GM08714 (cell line): ENCODE results near the gene EML2.
A peak's percentile ranks its signal among the peaks of the same experiment; 100 is the strongest.
"Not testable (repeated sequence)": the region's sequence is repeated elsewhere in the genome, so short reads cannot be mapped to it uniquely, and the experiment has no call there.

Experiments
- H3K4me3 ChIP-seq: fragments of 200-500 bp; sonication (Bioruptor generic); 2 replicates; pipeline ENCODE4 v1.5.1; 2014; ENCODE audit warnings: mild to moderate bottlenecking, low read length, inconsistent platforms
- ZNF274 ChIP-seq: IDR thresholded peaks from 2 replicates; pipeline ENCODE4 v1.6.1; 2012; ENCODE audit warnings: mild to moderate bottlenecking, low read depth, low read length

EML2 gene

GRCh38 chr19:45638930-45639729, at the start of gene EML2:
Gene EML2, minus strand, starts transcription at chr19:45639397. Its CDS starts 21 bp downstream, at chr19:45639376.
- peak within 1 kb of the TSS; percentile 73 for H3K4me3 ChIP-seq
- no peak for TF ChIP-seq ZNF274

- no peak for TF ChIP-seq ZNF274
- H3K4me3 ChIP-seq = no peak overlapping the region
Measured at GRCh38 chr19:45687599-45687998, 48.4 kb upstream of the EML2 start.

GRCh38 chr19:45685045-45685444, 45.8 kb upstream of the EML2 start:
- not testable (repeated sequence) for H3K4me3 ChIP-seq

- no peak overlapping the region for H3K4me3 ChIP-seq
- TF ChIP-seq ZNF274 = no peak
Measured at GRCh38 chr19:45682908-45683307, 43.7 kb upstream of the EML2 start.

GRCh38 chr19:45682117-45682516, 42.9 kb upstream of the EML2 start:
- H3K4me3 ChIP-seq = no peak overlapping the region
- TF ChIP-seq ZNF274 = no peak

GRCh38 chr19:45681391-45682015, 42.3 kb upstream of the EML2 start:
- TF ChIP-seq ZNF274 = no peak

GRCh38 chr19:45677351-45678230, 38.4 kb upstream of the EML2 start:
- peak overlapping the region; percentile 33; the same call in 1 of the 2 replicates for H3K4me3 ChIP-seq
- TF ChIP-seq ZNF274 = no peak

More at GRCh38 chr19:45681391-45682015, 42.3 kb upstream of the EML2 start:
- no peak overlapping the region; the same call in 1 of the 2 replicates for H3K4me3 ChIP-seq

- TF ChIP-seq ZNF274 = no peak
- peak overlapping the region; percentile 23; the same call in 1 of the 2 replicates for H3K4me3 ChIP-seq
Measured at GRCh38 chr19:45676851-45677263, 37.7 kb upstream of the EML2 start.

GRCh38 chr19:45674946-45675345, 35.7 kb upstream of the EML2 start:
- no peak for TF ChIP-seq ZNF274
- H3K4me3 ChIP-seq = no peak overlapping the region

GRCh38 chr19:45670670-45671453, 31.7 kb upstream of the EML2 start:
- no peak for TF ChIP-seq ZNF274
- H3K4me3 ChIP-seq = peak overlapping the region; percentile 85; the same call in 1 of the 2 replicates

- no peak for TF ChIP-seq ZNF274
- H3K4me3 ChIP-seq = peak overlapping the region; percentile 85
Measured at GRCh38 chr19:45668342-45668871, 29.2 kb upstream of the EML2 start.

GRCh38 chr19:45667620-45668341, 28.6 kb upstream of the EML2 start, which contains the start of gene GIPR:
Gene GIPR, plus strand, starts transcription at chr19:45668221. Its CDS starts 1,300 bp downstream, at chr19:45669521.
- no peak for TF ChIP-seq ZNF274
- peak within 1 kb of the TSS; percentile 85 for H3K4me3 ChIP-seq

GRCh38 chr19:45664575-45664974, 25.4 kb upstream of the EML2 start:
- no peak overlapping the region for H3K4me3 ChIP-seq
- TF ChIP-seq ZNF274 = no peak
